CD4-positive, alpha-beta T cell (primary cell): ENCODE measurements around the gene MTIF3. TPM values are rescaled to one million over a fixed set of nuclear protein-coding genes. Genes with fewer than 3 reads are reported as not detected.

Experiments
- ATAC-seq: fragments of 200-7000 bp; cut with Tn5 transposase; one replicate; pipeline ENCODE4 v1.10.0; 2022; ENCODE audit warnings: mild to moderate bottlenecking; ENCODE audit not compliant: poor library complexity
- CTCF ChIA-PET: fragments of 350-600 bp; sonication (Branson Sonifier 250); formaldehyde crosslinking; loops from one replicate; lab custom pipeline; 2021; ENCODE audit warnings: antibody characterized with exemption, inconsistent platforms; lab: Charles Lee
- POLR2A ChIA-PET: fragments of 350-600 bp; sonication (Branson Sonifier 250); formaldehyde crosslinking; loops from one replicate; lab custom pipeline; 2021; ENCODE audit warnings: antibody characterized with exemption, inconsistent platforms; lab: Charles Lee
- DNase-seq, 14 experiments: peaks; one replicate each; pipeline ENCODE4 v3.0.0-alpha.2; 2013 to 2020; ENCODE audit warnings: mixed read lengths in 2 of 14
- H3K27ac ChIP-seq, 2 donors: one replicate each; pipeline versions ENCODE4 v1.5.1 to v1.7.0; 2013; ENCODE audit warnings: low read length in 2 of 2, low read depth in 1 of 2, mild to moderate bottlenecking in 1 of 2
- H3K27me3 ChIP-seq, 2 experiments: 1 replicate in 1 of 2; 2 replicates in 1 of 2; pipeline versions ENCODE4 v1.6.1 to v1.7.0; 2013; ENCODE audit warnings: low read length in 2 of 2, control low read depth in 1 of 2, mild to moderate bottlenecking in 1 of 2, moderate library complexity in 1 of 2; ENCODE audit not compliant: insufficient read depth in 2 of 2, control insufficient read depth in 1 of 2
- H3K36me3 ChIP-seq: one replicate; pipeline ENCODE4 v1.6.1; 2013; ENCODE audit warnings: low read length, control low read depth; ENCODE audit not compliant: insufficient read depth
- H3K4me1 ChIP-seq: one replicate; pipeline ENCODE4 v1.6.1; 2013; ENCODE audit warnings: low read length, control low read depth; ENCODE audit not compliant: insufficient read depth
- H3K4me3 ChIP-seq: one replicate; pipeline ENCODE4 v1.5.1; 2013; ENCODE audit warnings: mild to moderate bottlenecking, low read length, moderate library complexity
- H3K9me3 ChIP-seq, 2 experiments: 1 replicate in 1 of 2; 2 replicates in 1 of 2; pipeline versions ENCODE4 v1.6.1 to v1.7.0; 2013; ENCODE audit warnings: low read length in 2 of 2, mild to moderate bottlenecking in 2 of 2, control low read depth in 1 of 2, moderate library complexity in 1 of 2; ENCODE audit not compliant: control insufficient read depth in 1 of 2, insufficient read depth in 1 of 2
- H3K27ac Mint-ChIP-seq: one replicate; pipeline ENCODE4 v1.8.0; 2020; ENCODE audit warnings: mixed read lengths
- H3K27me3 Mint-ChIP-seq: one replicate; pipeline ENCODE4 v1.8.0; 2021; ENCODE audit warnings: mixed read lengths
- H3K36me3 Mint-ChIP-seq: one replicate; pipeline ENCODE4 v1.8.0; 2021; ENCODE audit warnings: low read depth, mixed read lengths
- H3K4me1 Mint-ChIP-seq: one replicate; pipeline ENCODE4 v1.8.0; 2021; ENCODE audit warnings: low read depth, mixed read lengths
- H3K4me3 Mint-ChIP-seq: one replicate; pipeline ENCODE4 v1.8.0; 2020; ENCODE audit warnings: mild to moderate bottlenecking, mixed read lengths
- H3K9me3 Mint-ChIP-seq: one replicate; pipeline ENCODE4 v1.8.0; 2020; ENCODE audit warnings: mixed read lengths
- CTCF ChIP-seq: fragments of 200-600 bp; IDR thresholded peaks from one replicate; pipeline ENCODE4 v1.8.0; 2022; ENCODE audit warnings: antibody characterized with exemption, mild to moderate bottlenecking
- intact Hi-C, 2 experiments: fragments of 100-400 bp; cut with DNase I in 1 of 2; cut with micrococcal nuclease in 1 of 2; formaldehyde crosslinking; loops; one replicate each; pipeline versions ENCODE4 v1.15.1 to v1.9.0; 2023 to 2025; cut with DNase I, micrococcal nuclease
- total RNA-seq, 174 experiments: library from RNA in 2 of 174; stranded (reverse) in 2 of 174; gene quantifications; one replicate each; pipeline ENCODE4 v1.2.3 and lab custom pipeline; 2021 to 2026

The MTIF3 gene
- total RNA-seq, 2 experiments from 2014 or later, result 13.6 to 14.5 TPM

- ATAC-seq, result no peak
- Mint-ChIP-seq H3K27ac (no peak overlapping the region), H3K4me3 (no peak overlapping the region), H3K27me3 (peaks cover 17% of the 10 kb centered on the region), H3K36me3 (no peaks in the 10 kb centered on the region), H3K9me3 (no peaks in the 10 kb centered on the region), H3K4me1 (no peaks in the 10 kb centered on the region)
- intact Hi-C loops, result loop anchor here (5.0 to 10.0 kb wide), 6 partner anchors 73 to 373 kb away; no protein-coding TSS in a partner anchor
- Histone ChIP-seq H3K27me3 (peaks cover 0 to 2% of the 10 kb centered on the region in 2 experiments), H3K9me3 (no peaks in the 10 kb centered on the region), H3K36me3 (no peaks in the 10 kb centered on the region), H3K27ac (no peak overlapping the region), H3K4me3 (no peak overlapping the region), H3K4me1 (peaks cover 4% of the 10 kb centered on the region)
- CTCF ChIA-PET, result no interaction called here
- TF ChIP-seq CTCF, result no peak
- no peak for DNase-seq
- POLR2A ChIA-PET, result no interaction called here
Observed at GRCh38 chr13:27409013-27409412, 41.4 kb downstream of the MTIF3 start.

GRCh38 chr13:27408074-27408473, 42.3 kb downstream of the MTIF3 start:
- peaks cover 17% of the 10 kb centered on the region for H3K27me3 Mint-ChIP-seq
- no peaks in the 10 kb centered on the region for H3K9me3 ChIP-seq
- intact Hi-C loops, result loop anchor here (1.0 to 10.0 kb wide), 7 partner anchors 11 to 374 kb away; no protein-coding TSS in a partner anchor
- H3K27me3 ChIP-seq, result peaks cover 0 to 2% of the 10 kb centered on the region in 2 experiments
- no peak for TF ChIP-seq CTCF
- CTCF ChIA-PET, result no interaction called here
- H3K4me1 Mint-ChIP-seq, result no peaks in the 10 kb centered on the region
- no peak for ATAC-seq
- H3K4me3 Mint-ChIP-seq, result no peak overlapping the region
- POLR2A ChIA-PET, result no interaction called here
- no peak overlapping the region for H3K27ac Mint-ChIP-seq
- H3K4me1 ChIP-seq, result peaks cover 4% of the 10 kb centered on the region
- no peak overlapping the region for H3K27ac ChIP-seq
- H3K36me3 ChIP-seq, result no peaks in the 10 kb centered on the region
- H3K4me3 ChIP-seq, result no peak overlapping the region
- H3K36me3 Mint-ChIP-seq, result no peaks in the 10 kb centered on the region
- H3K9me3 Mint-ChIP-seq, result no peaks in the 10 kb centered on the region
- DNase-seq, result no peak

GRCh38 chr13:27406178-27406939, 44.0 kb downstream of the MTIF3 start:
- Histone ChIP-seq H3K27ac (no peak overlapping the region), H3K4me3 (no peak overlapping the region), H3K36me3 (no peaks in the 10 kb centered on the region), H3K27me3 (no peaks in the 10 kb centered on the region), H3K9me3 (no peaks in the 10 kb centered on the region), H3K4me1 (peaks cover 5% of the 10 kb centered on the region)
- DNase-seq (peak in 10 of 14 experiments; percentile 5 to 78 (median 23)), ATAC-seq (peak; percentile 73)
- CTCF ChIA-PET, result interaction anchor here (0.9 to 1.5 kb wide), 4 partner anchors 18 to 420 kb away, joined by 3 to 4 read pairs (median 4); partner anchors contain the start of gene GTF3A
- no peaks in the 10 kb centered on the region for H3K4me1 Mint-ChIP-seq
- no peak overlapping the region for H3K4me3 Mint-ChIP-seq
- TF ChIP-seq CTCF, result peak; percentile 67
- intact Hi-C loops, result loop anchor here (1.0 to 10.0 kb wide), 11 partner anchors 18 to 420 kb away; partner anchors contain the start of genes GTF3A (in 1 of the 2) and MTIF3 (in 1 of the 2)
- POLR2A ChIA-PET, result interaction anchor here (0.6 to 1.6 kb wide), 4 partner anchors 20 to 420 kb away, joined by 3 to 4 read pairs (median 4); no protein-coding TSS in a partner anchor
- no peaks in the 10 kb centered on the region for H3K36me3 Mint-ChIP-seq
- no peaks in the 10 kb centered on the region for H3K9me3 Mint-ChIP-seq
- no peak overlapping the region for H3K27ac Mint-ChIP-seq
- peaks cover 17% of the 10 kb centered on the region for H3K27me3 Mint-ChIP-seq
